GM23338 (cell line): ENCODE results near the gene MYO1D. TPM values are rescaled to one million over a fixed set of nuclear protein-coding genes. Genes with fewer than 3 reads are reported as not detected.

ENCODE experiments used
- ATAC-seq: fragments of 200-7000 bp; cut with Tn5 transposase; 3 replicates; pipeline ENCODE4 v1.9.1; 2020
- DNase-seq: peaks from one replicate; pipeline ENCODE4 v3.0.0-alpha.2; 2015; ENCODE audit warnings: low spot score
- H2AFZ ChIP-seq: fragments of 200-600 bp; sonication (generic); 2 replicates; pipeline ENCODE4 v1.8.0; 2016; ENCODE audit warnings: antibody characterized with exemption, mild to moderate bottlenecking, moderate library complexity
- H3F3A ChIP-seq: fragments of 200-600 bp; sonication (generic); replicated peaks from 2 replicates; pipeline ENCODE4 v1.8.0; 2017; ENCODE audit warnings: antibody characterized with exemption, mixed run types, low read depth
- H3K27ac ChIP-seq: fragments of 200-600 bp; sonication (generic); 2 replicates; pipeline ENCODE4 v1.6.1; 2016; ENCODE audit warnings: low read depth
- H3K27me3 ChIP-seq: fragments of 200-600 bp; sonication (generic); 2 replicates; pipeline ENCODE4 v1.8.0; 2016; ENCODE audit warnings: mild to moderate bottlenecking, mixed run types, moderate library complexity; ENCODE audit not compliant: insufficient read depth
- H3K36me3 ChIP-seq: fragments of 200-600 bp; sonication (generic); 2 replicates; pipeline ENCODE4 v1.8.0; 2016; ENCODE audit warnings: mild to moderate bottlenecking; ENCODE audit not compliant: insufficient read depth
- H3K4me1 ChIP-seq: fragments of 200-600 bp; sonication (generic); 2 replicates; pipeline ENCODE4 v1.8.0; 2016; ENCODE audit warnings: mild to moderate bottlenecking, moderate library complexity; ENCODE audit not compliant: insufficient read depth
- H3K4me2 ChIP-seq: fragments of 200-600 bp; sonication (generic); 2 replicates; pipeline ENCODE4 v1.7.1; 2017; ENCODE audit warnings: mixed run types
- H3K4me3 ChIP-seq: fragments of 200-600 bp; sonication (generic); 2 replicates; pipeline ENCODE4 v1.6.1; 2016; ENCODE audit warnings: mixed run types
- H3K79me2 ChIP-seq: fragments of 200-600 bp; sonication (generic); replicated peaks from 2 replicates; pipeline ENCODE4 v1.8.0; 2017; ENCODE audit warnings: mild to moderate bottlenecking; ENCODE audit not compliant: insufficient read depth
- H3K9me2 ChIP-seq: fragments of 200-600 bp; sonication (generic); 2 replicates; pipeline ENCODE4 v1.8.0; 2017; ENCODE audit not compliant: insufficient read depth
- H4K20me1 ChIP-seq: fragments of 200-600 bp; sonication (generic); replicated peaks from 2 replicates; pipeline ENCODE4 v1.8.0; 2017; ENCODE audit warnings: mild to moderate bottlenecking; ENCODE audit not compliant: insufficient read depth
- H3K27ac Mint-ChIP-seq: 2 replicates; pipeline ENCODE4 v1.8.0; 2020; ENCODE audit warnings: inconsistent platforms, mild to moderate bottlenecking, moderate library complexity, mixed read lengths
- H3K27me3 Mint-ChIP-seq: 3 replicates; pipeline ENCODE4 v1.8.0; 2022; ENCODE audit warnings: low read depth, mild to moderate bottlenecking, moderate library complexity, mixed read lengths, inconsistent platforms; ENCODE audit not compliant: insufficient read depth, poor library complexity
- H3K36me3 Mint-ChIP-seq: 3 replicates; pipeline ENCODE4 v1.8.0; 2021; ENCODE audit warnings: low read depth, mild to moderate bottlenecking, inconsistent platforms, moderate library complexity, mixed read lengths
- H3K4me1 Mint-ChIP-seq: 3 replicates; pipeline ENCODE4 v1.8.0; 2020; ENCODE audit warnings: mild to moderate bottlenecking, inconsistent platforms, mixed read lengths
- H3K4me3 Mint-ChIP-seq: 3 replicates; pipeline ENCODE4 v1.8.0; 2021; ENCODE audit warnings: moderate library complexity, mild to moderate bottlenecking, inconsistent platforms, mixed read lengths
- H3K9me3 Mint-ChIP-seq: 3 replicates; pipeline ENCODE4 v1.8.0; 2020; ENCODE audit warnings: moderate library complexity, mild to moderate bottlenecking, inconsistent platforms, mixed read lengths
- CREB1 ChIP-seq: fragments of 250-450 bp; sonication (Bioruptor Pico); IDR thresholded peaks from 2 replicates; pipeline ENCODE4 v1.5.0; 2020; ENCODE audit warnings: low read depth, mild to moderate bottlenecking, moderate library complexity
- EZH2 ChIP-seq: fragments of 200-600 bp; sonication (generic); IDR thresholded peaks from one replicate; pipeline ENCODE4 v1.8.0; 2017; ENCODE audit warnings: antibody characterized with exemption, mild to moderate bottlenecking, low read depth; ENCODE audit not compliant: unreplicated experiment
- EZH2phosphoT487 ChIP-seq: fragments of 200-600 bp; sonication (generic); IDR thresholded peaks from one replicate; pipeline ENCODE4 v1.8.1; 2018; ENCODE audit warnings: antibody characterized with exemption; ENCODE audit not compliant: unreplicated experiment
- JUNB ChIP-seq: IDR thresholded peaks from one replicate; pipeline ENCODE4 v1.6.1; 2016; ENCODE audit warnings: antibody characterized with exemption; ENCODE audit not compliant: unreplicated experiment
- POLR2AphosphoS5 ChIP-seq: IDR thresholded peaks from 2 replicates; pipeline ENCODE4 v1.6.1; 2016; ENCODE audit warnings: antibody characterized with exemption, low read depth
- ZNF114 ChIP-seq: fragments of 250-450 bp; sonication (Bioruptor Pico); IDR thresholded peaks from 2 replicates; pipeline ENCODE4 v1.5.0; 2020; ENCODE audit warnings: mild to moderate bottlenecking, moderate library complexity
- ZNF331 ChIP-seq: fragments of 250-450 bp; sonication (Bioruptor Pico); IDR thresholded peaks from 2 replicates; pipeline ENCODE4 v1.5.0; 2020; ENCODE audit warnings: low read depth, mild to moderate bottlenecking, moderate library complexity
- polyA plus RNA-seq: library from polyadenylated mRNA; unstranded; fragments of >200 nt; fragmentation: Nextera tagmentation; extraction: Ambion mirVana; gene quantifications from 2 replicates; pipeline ENCODE4 v1.2.1, GENCODE V29; 2016
- total RNA-seq: library from RNA; depleted of rRNA; stranded (reverse); fragments of >200 nt; shearing (Covaris generic); gene quantifications from 2 replicates; pipeline ENCODE4 v1.2.3, GENCODE V29; 2014
- TF ChIP-seq, protein P1 (sequence below), 2 experiments: fragments of 200-600 bp in 1 of 2; sonication (generic) in 1 of 2; conservative IDR thresholded peaks; 2 replicates each; pipeline versions ENCODE4 v1.5.1 to v1.6.1; 2016 to 2017; ENCODE audit warnings: antibody characterized with exemption in 2 of 2, low read depth in 2 of 2, mild to moderate bottlenecking in 2 of 2, moderate library complexity in 1 of 2
- TF ChIP-seq, protein P2 (sequence below): fragments of 250-450 bp; sonication (Bioruptor Pico); IDR thresholded peaks from 2 replicates; pipeline ENCODE4 v1.5.0; 2020; ENCODE audit warnings: mild to moderate bottlenecking, moderate library complexity
- TF ChIP-seq, protein P3 (sequence below): IDR thresholded peaks from one replicate; pipeline ENCODE4 v1.6.1; 2018; ENCODE audit warnings: antibody characterized with exemption; ENCODE audit not compliant: unreplicated experiment

MYO1D gene
- total and polyA plus RNA-seq, 2 experiments from 2014 or later: 8.6 to 28.6 TPM

DNA sequence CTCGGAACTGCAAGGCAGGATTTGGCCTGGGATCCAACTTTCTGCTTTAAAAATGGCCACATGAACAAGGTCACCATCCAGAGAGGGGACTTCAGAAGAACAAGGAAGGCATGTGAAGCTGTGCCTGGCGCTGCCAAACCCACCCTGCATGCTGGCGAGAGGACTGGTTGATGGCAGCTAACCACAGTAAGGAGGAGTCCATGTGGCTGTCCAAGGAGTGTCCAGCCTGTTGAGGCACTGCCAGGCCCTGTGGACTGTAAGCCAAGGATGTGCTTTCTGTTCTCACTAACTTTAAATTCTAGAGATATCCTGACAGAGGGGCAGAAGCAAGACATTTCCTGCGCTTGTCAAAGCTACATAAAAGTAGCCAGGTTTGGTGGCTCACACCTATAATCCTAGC lies 349.8 kb downstream of the MYO1D start:
- no peak overlapping the region for H3K27ac ChIP-seq
- Mint-ChIP-seq H3K4me1 (peaks cover 16% of the 10 kb centered on the region), H3K27ac (no peak overlapping the region), H3K36me3 (no peaks in the 10 kb centered on the region), H3K27me3 (peaks cover 2% of the 10 kb centered on the region), H3K9me3 (no peaks in the 10 kb centered on the region), H3K4me3 (no peak overlapping the region)
- H2AFZ ChIP-seq: no peak overlapping the region
- H4K20me1 ChIP-seq: no peaks in the 10 kb centered on the region
- no peaks in the 10 kb centered on the region for H3K27me3 ChIP-seq
- ATAC-seq: no peak
- H3K36me3 ChIP-seq: no peaks in the 10 kb centered on the region
- peaks cover 13% of the 10 kb centered on the region for H3K4me1 ChIP-seq
- H3K9me2 ChIP-seq: no peaks in the 10 kb centered on the region
- H3F3A ChIP-seq: no peaks in the 10 kb centered on the region
- TF ChIP-seq EZH2: no peak
- TF ChIP-seq, protein P1, sequence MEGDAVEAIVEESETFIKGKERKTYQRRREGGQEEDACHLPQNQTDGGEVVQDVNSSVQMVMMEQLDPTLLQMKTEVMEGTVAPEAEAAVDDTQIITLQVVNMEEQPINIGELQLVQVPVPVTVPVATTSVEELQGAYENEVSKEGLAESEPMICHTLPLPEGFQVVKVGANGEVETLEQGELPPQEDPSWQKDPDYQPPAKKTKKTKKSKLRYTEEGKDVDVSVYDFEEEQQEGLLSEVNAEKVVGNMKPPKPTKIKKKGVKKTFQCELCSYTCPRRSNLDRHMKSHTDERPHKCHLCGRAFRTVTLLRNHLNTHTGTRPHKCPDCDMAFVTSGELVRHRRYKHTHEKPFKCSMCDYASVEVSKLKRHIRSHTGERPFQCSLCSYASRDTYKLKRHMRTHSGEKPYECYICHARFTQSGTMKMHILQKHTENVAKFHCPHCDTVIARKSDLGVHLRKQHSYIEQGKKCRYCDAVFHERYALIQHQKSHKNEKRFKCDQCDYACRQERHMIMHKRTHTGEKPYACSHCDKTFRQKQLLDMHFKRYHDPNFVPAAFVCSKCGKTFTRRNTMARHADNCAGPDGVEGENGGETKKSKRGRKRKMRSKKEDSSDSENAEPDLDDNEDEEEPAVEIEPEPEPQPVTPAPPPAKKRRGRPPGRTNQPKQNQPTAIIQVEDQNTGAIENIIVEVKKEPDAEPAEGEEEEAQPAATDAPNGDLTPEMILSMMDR (conservative IDR thresholded peaks at IDR 0.05; ENCODE audit: low read depth in 2 of 2): no peak
- TF ChIP-seq, protein P2, sequence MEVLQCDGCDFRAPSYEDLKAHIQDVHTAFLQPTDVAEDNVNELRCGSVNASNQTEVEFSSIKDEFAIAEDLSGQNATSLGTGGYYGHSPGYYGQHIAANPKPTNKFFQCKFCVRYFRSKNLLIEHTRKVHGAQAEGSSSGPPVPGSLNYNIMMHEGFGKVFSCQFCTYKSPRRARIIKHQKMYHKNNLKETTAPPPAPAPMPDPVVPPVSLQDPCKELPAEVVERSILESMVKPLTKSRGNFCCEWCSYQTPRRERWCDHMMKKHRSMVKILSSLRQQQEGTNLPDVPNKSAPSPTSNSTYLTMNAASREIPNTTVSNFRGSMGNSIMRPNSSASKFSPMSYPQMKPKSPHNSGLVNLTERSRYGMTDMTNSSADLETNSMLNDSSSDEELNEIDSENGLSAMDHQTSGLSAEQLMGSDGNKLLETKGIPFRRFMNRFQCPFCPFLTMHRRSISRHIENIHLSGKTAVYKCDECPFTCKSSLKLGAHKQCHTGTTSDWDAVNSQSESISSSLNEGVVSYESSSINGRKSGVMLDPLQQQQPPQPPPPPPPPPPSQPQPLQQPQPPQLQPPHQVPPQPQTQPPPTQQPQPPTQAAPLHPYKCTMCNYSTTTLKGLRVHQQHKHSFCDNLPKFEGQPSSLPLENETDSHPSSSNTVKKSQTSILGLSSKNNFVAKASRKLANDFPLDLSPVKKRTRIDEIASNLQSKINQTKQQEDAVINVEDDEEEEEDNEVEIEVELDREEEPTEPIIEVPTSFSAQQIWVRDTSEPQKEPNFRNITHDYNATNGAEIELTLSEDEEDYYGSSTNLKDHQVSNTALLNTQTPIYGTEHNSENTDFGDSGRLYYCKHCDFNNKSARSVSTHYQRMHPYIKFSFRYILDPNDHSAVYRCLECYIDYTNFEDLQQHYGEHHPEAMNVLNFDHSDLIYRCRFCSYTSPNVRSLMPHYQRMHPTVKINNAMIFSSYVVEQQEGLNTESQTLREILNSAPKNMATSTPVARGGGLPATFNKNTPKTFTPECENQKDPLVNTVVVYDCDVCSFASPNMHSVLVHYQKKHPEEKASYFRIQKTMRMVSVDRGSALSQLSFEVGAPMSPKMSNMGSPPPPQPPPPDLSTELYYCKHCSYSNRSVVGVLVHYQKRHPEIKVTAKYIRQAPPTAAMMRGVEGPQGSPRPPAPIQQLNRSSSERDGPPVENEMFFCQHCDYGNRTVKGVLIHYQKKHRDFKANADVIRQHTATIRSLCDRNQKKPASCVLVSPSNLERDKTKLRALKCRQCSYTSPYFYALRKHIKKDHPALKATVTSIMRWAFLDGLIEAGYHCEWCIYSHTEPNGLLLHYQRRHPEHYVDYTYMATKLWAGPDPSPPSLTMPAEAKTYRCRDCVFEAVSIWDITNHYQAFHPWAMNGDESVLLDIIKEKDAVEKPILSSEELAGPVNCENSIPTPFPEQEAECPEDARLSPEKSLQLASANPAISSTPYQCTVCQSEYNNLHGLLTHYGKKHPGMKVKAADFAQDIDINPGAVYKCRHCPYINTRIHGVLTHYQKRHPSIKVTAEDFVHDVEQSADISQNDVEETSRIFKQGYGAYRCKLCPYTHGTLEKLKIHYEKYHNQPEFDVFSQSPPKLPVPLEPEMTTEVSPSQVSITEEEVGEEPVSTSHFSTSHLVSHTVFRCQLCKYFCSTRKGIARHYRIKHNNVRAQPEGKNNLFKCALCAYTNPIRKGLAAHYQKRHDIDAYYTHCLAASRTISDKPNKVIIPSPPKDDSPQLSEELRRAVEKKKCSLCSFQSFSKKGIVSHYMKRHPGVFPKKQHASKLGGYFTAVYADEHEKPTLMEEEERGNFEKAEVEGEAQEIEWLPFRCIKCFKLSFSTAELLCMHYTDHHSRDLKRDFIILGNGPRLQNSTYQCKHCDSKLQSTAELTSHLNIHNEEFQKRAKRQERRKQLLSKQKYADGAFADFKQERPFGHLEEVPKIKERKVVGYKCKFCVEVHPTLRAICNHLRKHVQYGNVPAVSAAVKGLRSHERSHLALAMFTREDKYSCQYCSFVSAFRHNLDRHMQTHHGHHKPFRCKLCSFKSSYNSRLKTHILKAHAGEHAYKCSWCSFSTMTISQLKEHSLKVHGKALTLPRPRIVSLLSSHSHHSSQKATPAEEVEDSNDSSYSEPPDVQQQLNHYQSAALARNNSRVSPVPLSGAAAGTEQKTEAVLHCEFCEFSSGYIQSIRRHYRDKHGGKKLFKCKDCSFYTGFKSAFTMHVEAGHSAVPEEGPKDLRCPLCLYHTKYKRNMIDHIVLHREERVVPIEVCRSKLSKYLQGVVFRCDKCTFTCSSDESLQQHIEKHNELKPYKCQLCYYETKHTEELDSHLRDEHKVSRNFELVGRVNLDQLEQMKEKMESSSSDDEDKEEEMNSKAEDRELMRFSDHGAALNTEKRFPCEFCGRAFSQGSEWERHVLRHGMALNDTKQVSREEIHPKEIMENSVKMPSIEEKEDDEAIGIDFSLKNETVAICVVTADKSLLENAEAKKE (CRISPR knock-in tag): no peak
- no peak overlapping the region for H3K4me2 ChIP-seq
- no peak for DNase-seq
- H3K4me3 ChIP-seq: no peak overlapping the region
- H3K79me2 ChIP-seq: no peaks in the 10 kb centered on the region

DNA sequence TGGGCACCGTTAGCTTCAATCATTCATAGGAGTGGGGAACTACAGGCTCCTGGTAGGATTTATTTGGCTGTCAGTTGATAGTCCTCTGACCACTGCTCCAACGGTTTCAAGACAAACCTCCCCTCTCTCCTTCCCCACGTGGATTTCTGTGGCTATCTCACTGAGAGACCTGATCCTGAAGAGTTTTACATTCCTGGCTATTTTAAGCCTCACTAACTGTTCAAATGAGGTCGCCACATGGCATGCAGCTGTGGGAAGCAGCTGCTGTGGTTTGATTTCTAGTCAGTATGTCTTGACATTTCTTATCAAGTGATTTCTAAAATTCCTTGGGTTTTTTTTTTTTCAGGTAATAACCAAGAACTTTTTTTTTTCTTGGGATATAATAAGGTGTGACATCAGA lies 351.8 kb downstream of the MYO1D start:
- no peak overlapping the region for H3K4me3 ChIP-seq
- H3F3A ChIP-seq: peaks cover 9% of the 10 kb centered on the region
- Mint-ChIP-seq H3K4me1 (peaks cover 30% of the 10 kb centered on the region), H3K9me3 (no peaks in the 10 kb centered on the region), H3K4me3 (no peak overlapping the region), H3K36me3 (no peaks in the 10 kb centered on the region), H3K27me3 (peaks cover 4% of the 10 kb centered on the region), H3K27ac (no peak overlapping the region)
- H3K4me2 ChIP-seq: no peak overlapping the region
- H3K36me3 ChIP-seq: no peaks in the 10 kb centered on the region
- ATAC-seq (no peak), DNase-seq (no peak)
- no peak overlapping the region for H3K27ac ChIP-seq
- no peaks in the 10 kb centered on the region for H3K27me3 ChIP-seq
- TF ChIP-seq POLR2AphosphoS5: no peak
- no peak for TF ChIP-seq EZH2phosphoT487
- no peak for TF ChIP-seq ZNF331 (CRISPR knock-in tag)
- no peak for TF ChIP-seq ZNF114 (CRISPR knock-in tag)
- TF ChIP-seq EZH2: no peak
- TF ChIP-seq, protein P3, sequence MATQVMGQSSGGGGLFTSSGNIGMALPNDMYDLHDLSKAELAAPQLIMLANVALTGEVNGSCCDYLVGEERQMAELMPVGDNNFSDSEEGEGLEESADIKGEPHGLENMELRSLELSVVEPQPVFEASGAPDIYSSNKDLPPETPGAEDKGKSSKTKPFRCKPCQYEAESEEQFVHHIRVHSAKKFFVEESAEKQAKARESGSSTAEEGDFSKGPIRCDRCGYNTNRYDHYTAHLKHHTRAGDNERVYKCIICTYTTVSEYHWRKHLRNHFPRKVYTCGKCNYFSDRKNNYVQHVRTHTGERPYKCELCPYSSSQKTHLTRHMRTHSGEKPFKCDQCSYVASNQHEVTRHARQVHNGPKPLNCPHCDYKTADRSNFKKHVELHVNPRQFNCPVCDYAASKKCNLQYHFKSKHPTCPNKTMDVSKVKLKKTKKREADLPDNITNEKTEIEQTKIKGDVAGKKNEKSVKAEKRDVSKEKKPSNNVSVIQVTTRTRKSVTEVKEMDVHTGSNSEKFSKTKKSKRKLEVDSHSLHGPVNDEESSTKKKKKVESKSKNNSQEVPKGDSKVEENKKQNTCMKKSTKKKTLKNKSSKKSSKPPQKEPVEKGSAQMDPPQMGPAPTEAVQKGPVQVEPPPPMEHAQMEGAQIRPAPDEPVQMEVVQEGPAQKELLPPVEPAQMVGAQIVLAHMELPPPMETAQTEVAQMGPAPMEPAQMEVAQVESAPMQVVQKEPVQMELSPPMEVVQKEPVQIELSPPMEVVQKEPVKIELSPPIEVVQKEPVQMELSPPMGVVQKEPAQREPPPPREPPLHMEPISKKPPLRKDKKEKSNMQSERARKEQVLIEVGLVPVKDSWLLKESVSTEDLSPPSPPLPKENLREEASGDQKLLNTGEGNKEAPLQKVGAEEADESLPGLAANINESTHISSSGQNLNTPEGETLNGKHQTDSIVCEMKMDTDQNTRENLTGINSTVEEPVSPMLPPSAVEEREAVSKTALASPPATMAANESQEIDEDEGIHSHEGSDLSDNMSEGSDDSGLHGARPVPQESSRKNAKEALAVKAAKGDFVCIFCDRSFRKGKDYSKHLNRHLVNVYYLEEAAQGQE: no peak
- no peak for TF ChIP-seq JUNB
- no peak for TF ChIP-seq CREB1 (CRISPR knock-in tag)
- no peaks in the 10 kb centered on the region for H3K9me2 ChIP-seq
- no peaks in the 10 kb centered on the region for H3K79me2 ChIP-seq
- peaks cover 28% of the 10 kb centered on the region for H3K4me1 ChIP-seq
- no peaks in the 10 kb centered on the region for H4K20me1 ChIP-seq
- no peak overlapping the region for H2AFZ ChIP-seq
